BLaER1 treated with 17β-estradiol and CSF1 and Interleukin-3, amounts not matched to agents 10 nM and 100 nM (cell line): ENCODE data around the gene TXK.

ENCODE experiments used
- H3K27ac ChIP-seq, 11 experiments: shearing (Covaris generic); formaldehyde crosslinking; 2 replicates each; pipeline ENCODE4 v1.8.1; 2022
- H3K27me3 ChIP-seq, 11 experiments: shearing (Covaris generic); formaldehyde crosslinking; 2 replicates each; pipeline ENCODE4 v1.8.1; 2022
- H3K36me3 ChIP-seq, 11 experiments: shearing (Covaris generic); formaldehyde crosslinking; 2 replicates each; pipeline ENCODE4 v1.8.1; 2022
- H3K4me1 ChIP-seq, 10 experiments: shearing (Covaris generic); formaldehyde crosslinking; 2 replicates each; pipeline ENCODE4 v1.8.1; 2022
- H3K4me2 ChIP-seq, 11 experiments: shearing (Covaris generic); formaldehyde crosslinking; 2 replicates each; pipeline ENCODE4 v1.8.1; 2022
- H3K4me3 ChIP-seq, 10 experiments: shearing (Covaris generic); formaldehyde crosslinking; 2 replicates each; pipeline ENCODE4 v1.8.1; 2022
- H3K9ac ChIP-seq, 11 experiments: shearing (Covaris generic); formaldehyde crosslinking; 2 replicates each; pipeline ENCODE4 v1.8.1; 2022
- H3K9me3 ChIP-seq, 11 experiments: shearing (Covaris generic); formaldehyde crosslinking; replicated peaks in 1 of 11; 2 replicates each; pipeline ENCODE4 v1.8.1; 2022
- H4K20me1 ChIP-seq, 11 experiments: shearing (Covaris generic); formaldehyde crosslinking; 2 replicates each; pipeline ENCODE4 v1.8.1; 2022
- Cebpa-rat ChIP-seq, 11 experiments: shearing (Covaris generic); IDR thresholded peaks; 2 replicates each; pipeline ENCODE4 v1.8.1; 2022

The TXK gene

DNA sequence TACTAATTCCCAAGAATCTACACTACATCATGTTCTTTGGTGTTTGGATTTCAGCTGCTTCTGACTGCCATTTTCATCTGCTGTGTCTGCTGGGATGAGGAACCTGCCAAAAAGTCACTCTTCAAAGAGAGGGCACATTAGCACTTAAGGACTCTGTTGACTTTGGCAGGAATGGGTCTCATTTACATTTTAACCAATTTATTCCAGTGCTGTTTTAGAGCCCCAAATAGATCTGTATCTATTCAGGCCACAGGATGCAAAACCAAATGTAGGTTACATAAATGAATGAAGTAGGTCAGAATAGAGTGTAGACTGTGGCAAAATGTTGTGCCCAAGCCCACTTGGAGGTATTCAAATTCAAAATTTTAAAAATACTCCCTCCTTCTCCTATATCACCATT is 14.4 kb downstream of the TXK start:
- H3K27ac ChIP-seq, result no peak overlapping the region
- no peak for TF ChIP-seq Cebpa-rat (IDR thresholded peaks at IDR 0.05)
- H3K9me3 ChIP-seq, result no peaks in the 10 kb centered on the region
- no peak overlapping the region for H3K4me2 ChIP-seq
- no peak overlapping the region for H3K9ac ChIP-seq
- H3K4me3 ChIP-seq, result no peak overlapping the region
- H3K36me3 ChIP-seq, result no peaks in the 10 kb centered on the region
- H4K20me1 ChIP-seq, result no peaks in the 10 kb centered on the region
- no peaks in the 10 kb centered on the region for H3K27me3 ChIP-seq
- H3K4me1 ChIP-seq, result no peaks in the 10 kb centered on the region; a peak in 1 of 20 replicates

DNA sequence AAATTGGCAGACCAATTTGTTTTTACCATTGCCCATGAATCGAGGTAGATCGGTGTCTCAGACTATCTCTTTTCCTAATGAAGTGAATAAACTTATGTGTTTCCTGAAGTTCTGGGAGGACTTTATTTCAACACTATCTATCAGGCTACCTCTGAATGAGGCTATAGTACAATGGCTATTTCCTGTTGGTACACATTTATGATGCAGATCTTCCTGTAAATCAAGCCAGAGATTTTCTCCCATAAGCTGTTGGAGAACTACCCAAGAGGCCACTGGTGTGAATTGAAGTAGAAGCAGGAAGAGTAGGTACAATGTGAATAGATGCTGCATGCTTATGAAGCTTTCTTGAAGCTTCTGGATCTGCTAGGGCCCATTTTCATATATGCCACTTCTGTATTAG is 16.0 kb downstream of the TXK start:
- Histone ChIP-seq H3K4me2 (no peak overlapping the region), H3K4me1 (no peaks in the 10 kb centered on the region), H3K27ac (no peak overlapping the region), H4K20me1 (no peaks in the 10 kb centered on the region), H3K4me3 (no peak overlapping the region), H3K9me3 (no peaks in the 10 kb centered on the region), H3K27me3 (no peaks in the 10 kb centered on the region), H3K9ac (no peak overlapping the region), H3K36me3 (no peaks in the 10 kb centered on the region)
- no peak for TF ChIP-seq Cebpa-rat (IDR thresholded peaks at IDR 0.05)

GRCh38 chr4:48116582-48116981 is 17.5 kb downstream of the TXK start:
- no peaks in the 10 kb centered on the region for H3K9me3 ChIP-seq
- no peak for TF ChIP-seq Cebpa-rat (IDR thresholded peaks at IDR 0.05)
- H3K27ac ChIP-seq, result no peak overlapping the region
- H3K27me3 ChIP-seq, result no peaks in the 10 kb centered on the region
- no peak overlapping the region for H3K9ac ChIP-seq
- no peak overlapping the region for H3K4me3 ChIP-seq
- H4K20me1 ChIP-seq, result no peaks in the 10 kb centered on the region
- no peaks in the 10 kb centered on the region for H3K4me1 ChIP-seq
- no peak overlapping the region for H3K4me2 ChIP-seq
- H3K36me3 ChIP-seq, result no peaks in the 10 kb centered on the region

GRCh38 chr4:48114412-48114811 is 19.6 kb downstream of the TXK start:
- no peak overlapping the region for H3K4me3 ChIP-seq
- no peaks in the 10 kb centered on the region for H4K20me1 ChIP-seq
- H3K4me1 ChIP-seq, result no peaks in the 10 kb centered on the region
- H3K9me3 ChIP-seq, result no peaks in the 10 kb centered on the region
- H3K4me2 ChIP-seq, result no peak overlapping the region
- H3K36me3 ChIP-seq, result no peaks in the 10 kb centered on the region
- no peak overlapping the region for H3K9ac ChIP-seq
- H3K27ac ChIP-seq, result no peak overlapping the region
- no peaks in the 10 kb centered on the region for H3K27me3 ChIP-seq
- TF ChIP-seq Cebpa-rat (IDR thresholded peaks at IDR 0.05), result no peak

GRCh38 chr4:48112017-48112667 is 21.9 kb downstream of the TXK start:
- Histone ChIP-seq H3K27me3 (no peaks in the 10 kb centered on the region), H3K9me3 (no peaks in the 10 kb centered on the region), H4K20me1 (no peaks in the 10 kb centered on the region), H3K4me1 (no peaks in the 10 kb centered on the region), H3K4me3 (no peak overlapping the region), H3K27ac (no peak overlapping the region), H3K36me3 (no peaks in the 10 kb centered on the region), H3K4me2 (no peak overlapping the region), H3K9ac (no peak overlapping the region)
- TF ChIP-seq Cebpa-rat (IDR thresholded peaks at IDR 0.05), result no peak

DNA sequence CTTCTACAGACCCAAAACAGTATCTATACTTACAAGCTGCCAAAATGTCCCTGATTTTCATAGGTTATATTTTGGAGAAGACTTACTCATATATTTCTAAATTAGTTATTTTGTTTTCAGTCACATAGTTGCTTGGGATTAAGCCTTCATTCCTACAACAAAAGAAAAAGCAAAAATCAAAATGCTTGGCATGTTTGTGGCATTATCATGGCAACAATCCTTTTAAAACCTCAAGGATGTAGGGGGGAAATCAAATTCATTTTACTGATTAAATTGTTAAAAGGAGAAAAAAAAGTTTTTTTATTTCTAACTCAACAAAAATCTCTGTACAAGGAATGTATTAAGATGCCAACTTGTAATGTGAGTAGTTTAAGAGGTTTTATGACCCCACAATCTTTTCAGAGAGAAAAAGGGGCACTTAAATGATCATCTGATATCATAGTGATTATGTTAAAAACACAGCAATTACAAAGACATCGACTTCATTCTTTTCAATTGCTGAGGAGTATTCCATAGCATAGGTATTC is 23.5 kb downstream of the TXK start:
- no peak for TF ChIP-seq Cebpa-rat (IDR thresholded peaks at IDR 0.05)
- no peaks in the 10 kb centered on the region for H3K27me3 ChIP-seq
- no peaks in the 10 kb centered on the region for H3K9me3 ChIP-seq
- H3K4me2 ChIP-seq, result no peak overlapping the region
- no peaks in the 10 kb centered on the region for H4K20me1 ChIP-seq
- no peak overlapping the region for H3K4me3 ChIP-seq
- H3K36me3 ChIP-seq, result no peaks in the 10 kb centered on the region
- H3K27ac ChIP-seq, result no peak overlapping the region
- H3K9ac ChIP-seq, result no peak overlapping the region
- no peaks in the 10 kb centered on the region for H3K4me1 ChIP-seq

DNA sequence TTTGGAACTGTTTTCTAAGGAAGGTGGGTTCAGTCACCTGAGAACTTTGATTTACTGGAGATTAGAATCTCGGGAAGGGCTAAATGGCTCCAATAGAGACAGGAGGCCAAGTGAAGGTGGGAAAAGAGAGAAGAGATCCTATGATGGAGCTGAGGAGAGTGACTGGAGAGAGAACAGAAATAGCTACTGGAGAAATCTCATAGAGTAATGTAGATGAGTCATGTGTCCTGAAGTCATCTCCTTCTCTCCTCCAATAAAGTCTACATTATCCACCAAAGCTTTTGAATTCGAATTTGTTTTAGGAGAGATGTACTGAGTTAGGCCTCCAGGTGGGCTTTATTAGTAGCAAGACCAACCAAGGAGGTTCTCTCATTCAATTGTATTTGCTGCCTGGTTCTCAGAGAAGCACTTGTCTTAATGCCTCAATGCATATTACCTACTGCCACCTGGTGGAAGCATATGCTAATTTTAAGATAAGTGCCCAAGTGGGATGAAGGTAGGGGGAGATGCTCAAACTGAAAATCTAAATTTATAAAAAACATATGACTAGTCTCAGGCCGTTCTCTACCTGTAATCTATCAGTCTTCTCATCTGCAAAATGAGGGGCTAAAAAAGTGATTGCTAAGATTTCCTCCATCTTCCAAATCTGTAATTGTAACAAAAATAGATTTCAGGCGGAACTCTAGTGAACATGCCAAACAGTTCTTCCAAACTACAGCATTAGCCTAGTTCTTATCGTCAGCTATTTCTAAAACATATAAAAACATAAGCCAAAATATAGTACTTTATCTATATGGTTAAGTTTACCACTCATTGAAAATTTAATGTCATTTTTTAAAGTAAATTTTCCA is 24.4 kb downstream of the TXK start:
- Histone ChIP-seq H3K27me3 (no peaks in the 10 kb centered on the region), H3K9me3 (no peaks in the 10 kb centered on the region), H3K27ac (no peak overlapping the region), H3K36me3 (no peaks in the 10 kb centered on the region), H3K4me3 (no peak overlapping the region), H3K4me1 (no peaks in the 10 kb centered on the region), H3K9ac (no peak overlapping the region), H3K4me2 (no peak overlapping the region), H4K20me1 (no peaks in the 10 kb centered on the region)
- no peak for TF ChIP-seq Cebpa-rat (IDR thresholded peaks at IDR 0.05)

GRCh38 chr4:48108309-48109073 is 25.6 kb downstream of the TXK start:
- peaks cover 0 to 4% (median 3%) of the 10 kb centered on the region in 11 experiments; a peak in 5 of 22 replicates for H3K36me3 ChIP-seq
- H3K4me1 ChIP-seq, result no peaks in the 10 kb centered on the region
- H3K27ac ChIP-seq, result no peak overlapping the region
- no peak overlapping the region for H3K4me2 ChIP-seq
- no peaks in the 10 kb centered on the region for H4K20me1 ChIP-seq
- H3K4me3 ChIP-seq, result no peak overlapping the region
- TF ChIP-seq Cebpa-rat (IDR thresholded peaks at IDR 0.05), result no peak
- H3K27me3 ChIP-seq, result no peaks in the 10 kb centered on the region
- no peaks in the 10 kb centered on the region for H3K9me3 ChIP-seq
- no peak overlapping the region for H3K9ac ChIP-seq

GRCh38 chr4:48105230-48105629 is 28.8 kb downstream of the TXK start:
- H3K27me3 ChIP-seq, result no peaks in the 10 kb centered on the region
- H3K27ac ChIP-seq, result no peak overlapping the region
- no peak overlapping the region for H3K4me2 ChIP-seq
- peaks cover 0 to 12% (median 3%) of the 10 kb centered on the region in 11 experiments; a peak in 6 of 22 replicates for H3K36me3 ChIP-seq
- no peak for TF ChIP-seq Cebpa-rat (IDR thresholded peaks at IDR 0.05)
- no peaks in the 10 kb centered on the region for H3K4me1 ChIP-seq
- no peaks in the 10 kb centered on the region for H3K9me3 ChIP-seq
- no peak overlapping the region for H3K9ac ChIP-seq
- no peak overlapping the region for H3K4me3 ChIP-seq
- no peaks in the 10 kb centered on the region for H4K20me1 ChIP-seq
